HEK293 (cell line): ENCODE measurements around the gene ERN2.

Source experiments
- CTCF ChIA-PET: fragments of 350-600 bp; formaldehyde crosslinking; extraction: SDS; loops from one replicate; lab custom pipeline; 2021; ENCODE audit warnings: antibody characterized with exemption; lab: Yijun Ruan, JAX
- POLR2A ChIA-PET: fragments of 300-600 bp; formaldehyde crosslinking; extraction: SDS; loops from one replicate; lab custom pipeline; 2020; ENCODE audit warnings: antibody characterized with exemption, inconsistent platforms; lab: Yijun Ruan, JAX
- H3K27ac ChIP-seq: fragments of 200-500 bp; sonication (Bioruptor generic); 2 replicates; pipeline ENCODE4 v1.5.1; 2014; ENCODE audit warnings: low read depth, low read length, control low read depth, inconsistent platforms; ENCODE audit errors: extremely low read depth
- H3K36me3 ChIP-seq, 2 experiments: fragments of 200-500 bp in 1 of 2; sonication (Bioruptor generic) in 1 of 2; 1 replicate in 1 of 2; 2 replicates in 1 of 2; pipeline ENCODE4 v1.5.1; 2014 to 2017; ENCODE audit warnings: inconsistent platforms in 2 of 2, low read length in 2 of 2; ENCODE audit not compliant: control insufficient read depth in 2 of 2, insufficient read depth in 1 of 2
- H3K4me1 ChIP-seq: fragments of 200-500 bp; sonication (Bioruptor generic); 2 replicates; pipeline ENCODE4 v1.5.1; 2014; ENCODE audit warnings: mild to moderate bottlenecking, low read length, inconsistent platforms; ENCODE audit not compliant: control insufficient read depth, insufficient read depth
- H3K4me3 ChIP-seq: 2 replicates; pipeline ENCODE4 v1.5.1; 2011; ENCODE audit warnings: low read depth, mild to moderate bottlenecking, control low read depth, low read length, moderate library complexity
- H3K9me3 ChIP-seq: fragments of 200-500 bp; sonication (Bioruptor generic); 2 replicates; pipeline ENCODE4 v1.5.1; 2014; ENCODE audit warnings: low read depth, low read length, inconsistent platforms; ENCODE audit not compliant: control insufficient read depth, insufficient read depth
- HOXC10 ChIP-seq: sonication (generic); formaldehyde crosslinking; IDR thresholded peaks from 2 replicates; pipeline ENCODE4 v1.8.1; 2023; ENCODE audit warnings: mild to moderate bottlenecking, missing genetic modification reagents
- HOXD13 ChIP-seq: sonication (generic); formaldehyde crosslinking; IDR thresholded peaks from 2 replicates; pipeline ENCODE4 v1.8.0; 2022; ENCODE audit warnings: missing genetic modification reagents, borderline replicate concordance
- MEIS1 ChIP-seq: sonication (generic); formaldehyde crosslinking; IDR thresholded peaks from 2 replicates; pipeline ENCODE4 v1.8.1; 2022; ENCODE audit warnings: missing genetic modification reagents, mild to moderate bottlenecking, borderline replicate concordance
- OVOL3 ChIP-seq: fragments of 450-650 bp; formaldehyde crosslinking; IDR thresholded peaks from 2 replicates; pipeline ENCODE4 v1.5.1; 2016; ENCODE audit warnings: missing biosample characterization, missing genetic modification characterization
- SETDB1 ChIP-seq: IDR thresholded peaks from one replicate; pipeline ENCODE4 v1.6.1; 2017; ENCODE audit warnings: mild to moderate bottlenecking, low read length, moderate library complexity, mixed read lengths; ENCODE audit not compliant: insufficient read length
- WT1 ChIP-seq: fragments of 450-650 bp; formaldehyde crosslinking; IDR thresholded peaks from 2 replicates; pipeline ENCODE4 v1.5.1; 2016; ENCODE audit warnings: missing biosample characterization, missing genetic modification characterization
- ZEB2 ChIP-seq: fragments of 450-650 bp; formaldehyde crosslinking; IDR thresholded peaks from 2 replicates; pipeline ENCODE4 v1.5.1; 2016; ENCODE audit warnings: missing biosample characterization, missing genetic modification characterization
- ZFP69B ChIP-seq: fragments of 450-650 bp; formaldehyde crosslinking; IDR thresholded peaks from 2 replicates; pipeline ENCODE4 v1.5.1; 2016; ENCODE audit warnings: missing biosample characterization, missing genetic modification characterization
- ZNF132 ChIP-seq: fragments of 450-650 bp; formaldehyde crosslinking; IDR thresholded peaks from 2 replicates; pipeline ENCODE4 v1.5.1; 2017; ENCODE audit warnings: missing biosample characterization, missing genetic modification characterization, borderline replicate concordance
- ZNF221 ChIP-seq: fragments of 450-650 bp; formaldehyde crosslinking; IDR thresholded peaks from 2 replicates; pipeline ENCODE4 v1.5.1; 2017; ENCODE audit warnings: missing biosample characterization, missing genetic modification characterization, borderline replicate concordance
- ZNF391 ChIP-seq: fragments of 450-650 bp; formaldehyde crosslinking; IDR thresholded peaks from 2 replicates; pipeline ENCODE4 v1.5.1; 2016; ENCODE audit warnings: low read depth, missing biosample characterization, missing genetic modification characterization, borderline replicate concordance
- ZNF404 ChIP-seq: fragments of 450-650 bp; formaldehyde crosslinking; IDR thresholded peaks from 2 replicates; pipeline ENCODE4 v1.5.1; 2017; ENCODE audit warnings: missing biosample characterization, missing genetic modification characterization
- ZNF416 ChIP-seq: fragments of 450-650 bp; formaldehyde crosslinking; IDR thresholded peaks from 2 replicates; pipeline ENCODE4 v1.5.1; 2016; ENCODE audit warnings: missing biosample characterization, missing genetic modification characterization
- ZNF510 ChIP-seq: fragments of 450-650 bp; formaldehyde crosslinking; IDR thresholded peaks from 2 replicates; pipeline ENCODE4 v1.5.1; 2018; ENCODE audit warnings: mild to moderate bottlenecking, missing genetic modification characterization, missing biosample characterization; ENCODE audit not compliant: insufficient replicate concordance
- ZNF548 ChIP-seq: fragments of 450-650 bp; formaldehyde crosslinking; IDR thresholded peaks from 2 replicates; pipeline ENCODE4 v1.5.1; 2016; ENCODE audit warnings: missing biosample characterization, missing genetic modification characterization
- ZNF558 ChIP-seq: fragments of 450-650 bp; formaldehyde crosslinking; IDR thresholded peaks from 2 replicates; pipeline ENCODE4 v1.5.1; 2016; ENCODE audit warnings: missing biosample characterization, missing genetic modification characterization
- ZNF626 ChIP-seq: fragments of 450-650 bp; sonication (Bioruptor Pico); formaldehyde crosslinking; IDR thresholded peaks from 2 replicates; pipeline ENCODE4 v1.5.1; 2018; ENCODE audit warnings: missing biosample characterization, missing genetic modification characterization, inconsistent platforms
- ZNF660 ChIP-seq: fragments of 450-650 bp; IDR thresholded peaks from 2 replicates; pipeline ENCODE4 v1.5.1; 2018; ENCODE audit warnings: missing biosample characterization, mild to moderate bottlenecking, missing genetic modification characterization
- ZNF76 ChIP-seq: fragments of 450-650 bp; formaldehyde crosslinking; IDR thresholded peaks from 2 replicates; pipeline ENCODE4; 2016; ENCODE audit warnings: low read depth, missing biosample characterization, missing genetic modification characterization, borderline replicate concordance
- ZSCAN16 ChIP-seq: fragments of 450-650 bp; formaldehyde crosslinking; IDR thresholded peaks from 2 replicates; pipeline ENCODE4 v1.5.1; 2016; ENCODE audit warnings: missing biosample characterization, missing genetic modification characterization
- ZXDB ChIP-seq: fragments of 450-650 bp; formaldehyde crosslinking; IDR thresholded peaks from 2 replicates; pipeline ENCODE4 v1.5.1; 2016; ENCODE audit warnings: missing biosample characterization, missing genetic modification characterization
- TF ChIP-seq, protein P1 (sequence below): fragments of 450-650 bp; formaldehyde crosslinking; IDR thresholded peaks from 2 replicates; pipeline ENCODE4 v1.5.1; 2016; ENCODE audit warnings: missing biosample characterization, missing genetic modification characterization
- TF ChIP-seq, protein P2 (sequence below): fragments of 450-650 bp; formaldehyde crosslinking; IDR thresholded peaks from 2 replicates; pipeline ENCODE4 v1.5.1; 2016; ENCODE audit warnings: missing biosample characterization, missing genetic modification characterization

Gene ERN2

DNA sequence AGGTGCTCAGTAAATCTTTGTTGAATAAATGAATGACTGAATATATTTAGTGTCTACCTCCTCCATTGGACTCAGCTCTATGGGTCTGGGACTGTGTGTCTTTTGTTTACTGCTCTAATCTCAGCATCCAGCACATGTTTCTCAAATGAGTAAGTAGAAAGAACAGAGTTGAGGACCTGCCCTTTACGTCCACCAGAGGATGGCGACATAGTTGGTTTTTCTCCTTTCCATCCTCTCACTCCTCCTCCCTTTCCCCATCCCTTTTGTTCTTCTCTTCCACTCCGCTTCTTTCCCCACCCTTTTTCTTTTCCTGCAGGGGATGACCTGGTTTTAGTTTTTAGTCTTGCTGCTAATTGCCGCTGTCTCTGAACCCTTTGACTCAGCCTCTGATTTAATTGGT is 29.7 kb upstream of the ERN2 start (continued):
- TF ChIP-seq ZNF626 (no peak), ZNF510 (tag by site-specific recombination) (no peak)
- TF ChIP-seq, protein P1, sequence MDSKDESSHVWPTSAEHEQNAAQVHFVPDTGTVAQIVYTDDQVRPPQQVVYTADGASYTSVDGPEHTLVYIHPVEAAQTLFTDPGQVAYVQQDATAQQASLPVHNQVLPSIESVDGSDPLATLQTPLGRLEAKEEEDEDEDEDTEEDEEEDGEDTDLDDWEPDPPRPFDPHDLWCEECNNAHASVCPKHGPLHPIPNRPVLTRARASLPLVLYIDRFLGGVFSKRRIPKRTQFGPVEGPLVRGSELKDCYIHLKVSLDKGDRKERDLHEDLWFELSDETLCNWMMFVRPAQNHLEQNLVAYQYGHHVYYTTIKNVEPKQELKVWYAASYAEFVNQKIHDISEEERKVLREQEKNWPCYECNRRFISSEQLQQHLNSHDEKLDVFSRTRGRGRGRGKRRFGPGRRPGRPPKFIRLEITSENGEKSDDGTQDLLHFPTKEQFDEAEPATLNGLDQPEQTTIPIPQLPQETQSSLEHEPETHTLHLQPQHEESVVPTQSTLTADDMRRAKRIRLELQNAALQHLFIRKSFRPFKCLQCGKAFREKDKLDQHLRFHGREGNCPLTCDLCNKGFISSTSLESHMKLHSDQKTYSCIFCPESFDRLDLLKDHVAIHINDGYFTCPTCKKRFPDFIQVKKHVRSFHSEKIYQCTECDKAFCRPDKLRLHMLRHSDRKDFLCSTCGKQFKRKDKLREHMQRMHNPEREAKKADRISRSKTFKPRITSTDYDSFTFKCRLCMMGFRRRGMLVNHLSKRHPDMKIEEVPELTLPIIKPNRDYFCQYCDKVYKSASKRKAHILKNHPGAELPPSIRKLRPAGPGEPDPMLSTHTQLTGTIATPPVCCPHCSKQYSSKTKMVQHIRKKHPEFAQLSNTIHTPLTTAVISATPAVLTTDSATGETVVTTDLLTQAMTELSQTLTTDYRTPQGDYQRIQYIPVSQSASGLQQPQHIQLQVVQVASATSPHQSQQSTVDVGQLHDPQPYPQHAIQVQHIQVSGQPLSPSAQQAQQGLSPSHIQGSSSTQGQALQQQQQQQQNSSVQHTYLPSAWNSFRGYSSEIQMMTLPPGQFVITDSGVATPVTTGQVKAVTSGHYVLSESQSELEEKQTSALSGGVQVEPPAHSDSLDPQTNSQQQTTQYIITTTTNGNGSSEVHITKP (tag by site-specific recombination): no peak

DNA sequence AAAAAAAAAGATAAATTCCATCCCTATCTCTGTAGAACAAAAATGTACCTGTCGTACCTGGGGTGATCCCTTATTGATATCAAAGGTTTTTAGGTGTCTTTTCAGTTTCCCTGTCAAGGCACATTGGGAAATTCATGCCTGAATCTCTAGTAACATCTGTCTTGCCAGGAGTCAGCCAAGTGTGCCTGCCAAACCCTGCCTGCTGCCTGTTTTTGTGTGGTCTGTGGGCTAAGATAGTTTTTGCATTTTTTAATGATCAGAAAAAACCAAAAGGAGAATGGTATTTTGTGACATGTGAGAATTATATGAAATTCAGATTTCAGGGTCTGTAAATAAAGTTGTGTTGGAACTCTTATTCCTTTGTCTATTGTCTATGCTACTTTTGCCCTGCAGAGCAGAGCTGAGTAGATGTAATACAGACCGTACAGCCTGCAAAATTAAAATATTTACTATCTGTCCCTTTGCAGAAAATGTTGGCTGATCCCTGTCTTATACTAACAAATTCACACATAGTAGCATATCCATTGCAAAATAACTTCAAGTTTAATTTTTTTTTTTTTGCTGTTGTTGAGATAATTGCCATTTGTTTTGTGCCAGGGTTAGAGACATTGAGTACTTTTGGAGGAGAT is 28.8 kb upstream of the ERN2 start:
- Histone ChIP-seq H3K27ac (no peak overlapping the region), H3K4me3 (no peak overlapping the region), H3K9me3 (no peaks in the 10 kb centered on the region), H3K4me1 (no peaks in the 10 kb centered on the region), H3K36me3 (no peaks in the 10 kb centered on the region)
- TF ChIP-seq WT1 (tag by site-specific recombination): no peak
- TF ChIP-seq ZNF558 (tag by site-specific recombination): no peak
- no peak for TF ChIP-seq ZNF132 (tag by site-specific recombination)
- ChIA-PET POLR2A (no interaction called here), CTCF (no interaction called here)

- H3K4me3 ChIP-seq: no peak overlapping the region
- H3K36me3 ChIP-seq: no peaks in the 10 kb centered on the region
- H3K27ac ChIP-seq: no peak overlapping the region
- ChIA-PET POLR2A (no interaction called here), CTCF (interaction anchor here (1.5 kb wide), 1 partner anchor 64 kb away, joined by 4 read pairs; no protein-coding TSS in a partner anchor)
- TF ChIP-seq ZXDB (tag by site-specific recombination) (no peak), ZFP69B (no peak), OVOL3 (tag by site-specific recombination) (no peak), ZNF76 (tag by site-specific recombination) (no peak), ZNF626 (no peak), ZNF404 (tag by site-specific recombination) (no peak), ZNF416 (tag by site-specific recombination) (no peak), ZEB2 (tag by site-specific recombination) (no peak), SETDB1 (no peak), HOXC10 (CRISPR knock-in tag) (no peak), ZNF221 (no peak), MEIS1 (CRISPR knock-in tag) (no peak), ZNF660 (no peak), ZNF132 (tag by site-specific recombination) (no peak), ZNF548 (tag by site-specific recombination) (no peak), HOXD13 (CRISPR knock-in tag) (no peak), ZNF391 (tag by site-specific recombination) (no peak), ZSCAN16 (tag by site-specific recombination) (no peak)
- TF ChIP-seq, protein P2, sequence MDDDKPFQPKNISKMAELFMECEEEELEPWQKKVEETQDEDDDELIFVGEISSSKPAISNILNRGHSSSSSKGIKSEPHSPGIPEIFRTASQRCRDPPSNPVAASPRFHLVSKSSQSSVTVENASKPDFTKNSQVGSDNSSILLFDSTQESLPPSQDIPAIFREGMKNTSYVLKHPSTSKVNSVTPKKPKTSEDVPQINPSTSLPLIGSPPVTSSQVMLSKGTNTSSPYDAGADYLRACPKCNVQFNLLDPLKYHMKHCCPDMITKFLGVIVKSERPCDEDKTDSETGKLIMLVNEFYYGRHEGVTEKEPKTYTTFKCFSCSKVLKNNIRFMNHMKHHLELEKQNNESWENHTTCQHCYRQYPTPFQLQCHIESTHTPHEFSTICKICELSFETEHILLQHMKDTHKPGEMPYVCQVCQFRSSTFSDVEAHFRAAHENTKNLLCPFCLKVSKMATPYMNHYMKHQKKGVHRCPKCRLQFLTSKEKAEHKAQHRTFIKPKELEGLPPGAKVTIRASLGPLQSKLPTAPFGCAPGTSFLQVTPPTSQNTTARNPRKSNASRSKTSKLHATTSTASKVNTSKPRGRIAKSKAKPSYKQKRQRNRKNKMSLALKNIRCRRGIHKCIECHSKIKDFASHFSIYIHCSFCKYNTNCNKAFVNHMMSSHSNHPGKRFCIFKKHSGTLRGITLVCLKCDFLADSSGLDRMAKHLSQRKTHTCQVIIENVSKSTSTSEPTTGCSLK (tag by site-specific recombination): no peak
- no peaks in the 10 kb centered on the region for H3K9me3 ChIP-seq
- no peaks in the 10 kb centered on the region for H3K4me1 ChIP-seq
These were observed 26.5 kb upstream of the ERN2 start for GRCh38 chr16:23739516-23739915.
